ENCODE data around the gene MIAT. TPM values are rescaled to one million over a fixed set of nuclear protein-coding genes. Genes with fewer than 3 reads are reported as not detected.

The MIAT gene
- total and polyA plus RNA-seq, 2 donors (not counting 3 experiments of a cell fraction or from before 2014, with no cell fraction given), result 0.03 to 0.80 TPM

DNA sequence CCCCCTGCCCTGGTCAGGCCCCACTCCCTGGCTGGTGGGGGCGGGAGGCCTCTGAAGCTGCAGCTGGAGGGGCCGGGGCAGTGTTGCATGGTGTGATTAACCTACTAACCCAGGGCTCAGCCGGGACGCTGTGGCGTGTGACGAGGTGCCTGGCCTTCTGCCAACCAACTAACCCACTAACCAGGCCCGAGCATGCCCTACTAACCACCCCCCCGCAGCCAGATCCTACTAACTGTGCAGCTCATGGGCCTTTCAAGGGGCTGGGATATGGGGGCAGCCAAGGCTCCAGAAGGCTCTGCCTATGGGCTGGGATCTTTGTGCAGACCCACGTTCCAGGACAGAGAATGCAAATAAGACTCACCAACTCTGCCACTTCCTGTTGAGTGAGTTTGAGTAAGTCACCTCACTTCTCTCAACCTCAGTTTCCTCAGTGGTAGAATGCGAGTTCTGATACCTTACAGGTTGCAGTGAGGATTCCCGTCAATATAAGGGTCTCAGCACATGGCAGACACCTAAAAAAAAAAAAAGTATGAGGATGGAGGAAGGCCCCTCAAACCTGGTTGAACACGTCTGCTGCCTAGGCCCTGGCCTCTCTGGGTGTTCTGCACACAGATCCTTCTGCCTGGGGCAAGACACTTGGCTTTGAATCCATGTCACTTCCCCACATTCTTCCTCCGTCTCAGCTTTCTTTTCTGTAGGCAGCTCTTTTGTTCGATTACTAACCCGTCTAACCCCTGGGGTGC lies 14.1 kb downstream of the MIAT start:
- BruUV-seq (replicated peaks), result no TSS peak
- H2AFZ ChIP-seq (ENCODE audit: low read depth, low read length), result peak overlapping the region; percentile 87
- FAIRE-seq (no peak), DNase-seq (ENCODE audit: low read depth, low spot score) (no peak)
- no peaks in the 10 kb centered on the region for H4K20me1 ChIP-seq (replicated peaks; ENCODE audit: control insufficient read depth, extremely low read depth, insufficient read depth, low read length)
- H3K4me2 ChIP-seq (ENCODE audit: insufficient read depth, low read length), result no peak overlapping the region
- intact Hi-C loops (cut with micrococcal nuclease) (loop anchor here (5.0 to 10.0 kb wide), 3 partner anchors 61 to 753 kb away; no protein-coding TSS in a partner anchor), dilution Hi-C loops (cut with MboI; ENCODE audit: extremely low pct_ligation_motif_present, low sequenced_read_pairs) (no loop called here)
- CTCF ChIA-PET, result interaction anchor here (0.7 kb wide), 1 partner anchor 240 kb away, joined by 3 read pairs; no protein-coding TSS in a partner anchor
- H3K36me3 ChIP-seq (ENCODE audit: control insufficient read depth in 2 of 2, extremely low read depth in 1 of 2, insufficient read depth in 2 of 2, low read length in 2 of 2), result no peaks in the 10 kb centered on the region
- POLR2A ChIA-PET, result no interaction called here
- H3K79me2 ChIP-seq (ENCODE audit: control insufficient read depth, insufficient read depth, low read length), result peaks cover 17% of the 10 kb centered on the region
- H3K9ac ChIP-seq (replicated peaks; ENCODE audit: extremely low read depth, insufficient read depth, low read length), result no peak overlapping the region
- H3K9me1 ChIP-seq (replicated peaks; ENCODE audit: control insufficient read depth, extremely low read depth, insufficient read depth, low read length), result no peaks in the 10 kb centered on the region
- TF ChIP-seq EZH2 (IDR thresholded peaks at IDR 0.05; ENCODE audit: borderline replicate concordance, low read depth, low read length, severe bottlenecking) (no peak), POLR2AphosphoS5 (IDR thresholded peaks at IDR 0.05; ENCODE audit: insufficient read depth, low read depth, low read length) (no peak), POLR2A (IDR thresholded peaks at IDR 0.05; ENCODE audit: low read depth, low read length) (no peak), JUN (IDR thresholded peaks at IDR 0.05; ENCODE audit: borderline replicate concordance, insufficient read depth, insufficient read length, low read depth) (no peak), MYC (IDR thresholded peaks at IDR 0.05; ENCODE audit: low read depth, low read length) (no peak), FOS (IDR thresholded peaks at IDR 0.05; ENCODE audit: borderline replicate concordance, insufficient read depth, low read length) (no peak), GATA2 (IDR thresholded peaks at IDR 0.05; ENCODE audit: insufficient read depth, insufficient read length, low read depth, low read length) (no peak)
- TF ChIP-seq, protein P1, sequence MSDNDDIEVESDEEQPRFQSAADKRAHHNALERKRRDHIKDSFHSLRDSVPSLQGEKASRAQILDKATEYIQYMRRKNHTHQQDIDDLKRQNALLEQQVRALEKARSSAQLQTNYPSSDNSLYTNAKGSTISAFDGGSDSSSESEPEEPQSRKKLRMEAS (IDR thresholded peaks at IDR 0.05; ENCODE audit: insufficient read depth, insufficient read length), result no peak
- TF ChIP-seq, protein P2, sequence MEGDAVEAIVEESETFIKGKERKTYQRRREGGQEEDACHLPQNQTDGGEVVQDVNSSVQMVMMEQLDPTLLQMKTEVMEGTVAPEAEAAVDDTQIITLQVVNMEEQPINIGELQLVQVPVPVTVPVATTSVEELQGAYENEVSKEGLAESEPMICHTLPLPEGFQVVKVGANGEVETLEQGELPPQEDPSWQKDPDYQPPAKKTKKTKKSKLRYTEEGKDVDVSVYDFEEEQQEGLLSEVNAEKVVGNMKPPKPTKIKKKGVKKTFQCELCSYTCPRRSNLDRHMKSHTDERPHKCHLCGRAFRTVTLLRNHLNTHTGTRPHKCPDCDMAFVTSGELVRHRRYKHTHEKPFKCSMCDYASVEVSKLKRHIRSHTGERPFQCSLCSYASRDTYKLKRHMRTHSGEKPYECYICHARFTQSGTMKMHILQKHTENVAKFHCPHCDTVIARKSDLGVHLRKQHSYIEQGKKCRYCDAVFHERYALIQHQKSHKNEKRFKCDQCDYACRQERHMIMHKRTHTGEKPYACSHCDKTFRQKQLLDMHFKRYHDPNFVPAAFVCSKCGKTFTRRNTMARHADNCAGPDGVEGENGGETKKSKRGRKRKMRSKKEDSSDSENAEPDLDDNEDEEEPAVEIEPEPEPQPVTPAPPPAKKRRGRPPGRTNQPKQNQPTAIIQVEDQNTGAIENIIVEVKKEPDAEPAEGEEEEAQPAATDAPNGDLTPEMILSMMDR (IDR thresholded peaks at IDR 0.05; ENCODE audit: extremely low read depth in 1 of 2, insufficient read depth in 1 of 2, low read depth in 1 of 2, low read length in 2 of 2), result no peak
- peaks cover 21% of the 10 kb centered on the region for H3K4me1 ChIP-seq (ENCODE audit: control insufficient read depth, extremely low read depth, insufficient read depth, low read length)
- H3K9me3 ChIP-seq (replicated peaks; ENCODE audit: control insufficient read depth, insufficient read depth, low read length), result no peaks in the 10 kb centered on the region
- H3K4me3 ChIP-seq (replicated peaks in 1 of 3; ENCODE audit: insufficient read depth in 1 of 3, low read depth in 1 of 3, low read length in 3 of 3), result no peak overlapping the region
- peaks cover 0 to 2% of the 10 kb centered on the region in 2 experiments for H3K27me3 ChIP-seq (ENCODE audit: control insufficient read depth in 2 of 2, insufficient read depth in 2 of 2, low read length in 2 of 2)
- H3K27ac ChIP-seq (ENCODE audit: insufficient read depth, low read depth, low read length), result no peak overlapping the region
